ENCODE data around the gene SMPD3. TPM values are rescaled to one million over a fixed set of nuclear protein-coding genes. Genes with fewer than 3 reads are reported as not detected.

Gene SMPD3
- total and polyA plus RNA-seq, 12 donors = 0.03 to 1.2 (median 0.22) TPM; not detected in 1

GRCh38 chr16:68367030-68367429 is 81.3 kb downstream of the SMPD3 start:
- Histone ChIP-seq H3K4me1 (peaks cover 0 to 35% (median 0%) of the 10 kb centered on the region in 9 donors), H3K36me3 (no peaks in the 10 kb centered on the region), H3K4me3 (no peak overlapping the region), H3K9me3 (no peaks in the 10 kb centered on the region), H3K27me3 (peaks cover 0 to 29% (median 14%) of the 10 kb centered on the region in 7 donors), H3K27ac (no peak overlapping the region)
- DNase-seq (no peak), ATAC-seq (peak in 1 of 8 donors; percentile 20)
- peak in 7 of 9 donors; percentile 28 to 61 (median 44) for TF ChIP-seq CTCF (IDR thresholded peaks at IDR 0.05)
- intact Hi-C loops (cut with DNase I) = loop anchor here in 1 of 10 donors (10.0 kb wide), 1 partner anchor 138 kb away; no protein-coding TSS in a partner anchor
- WGBS, 2 donors = 35 to 36% methylated on average over 13 of the region's 13 CpGs

- WGBS, 2 donors = 51 to 54% methylated on average over 8 of the region's 8 CpGs
- ATAC-seq (no peak), DNase-seq (no peak)
- H3K36me3 ChIP-seq = no peaks in the 10 kb centered on the region
- H3K27me3 ChIP-seq = peaks cover 0 to 29% (median 14%) of the 10 kb centered on the region in 7 donors
- H3K9me3 ChIP-seq = no peaks in the 10 kb centered on the region
- H3K4me3 ChIP-seq = no peak overlapping the region
- H3K4me1 ChIP-seq = peaks cover 0 to 35% (median 0%) of the 10 kb centered on the region in 9 donors
- TF ChIP-seq CTCF (IDR thresholded peaks at IDR 0.05) = no peak
- no peak overlapping the region for H3K27ac ChIP-seq
- intact Hi-C loops (cut with DNase I) = loop anchor here in 1 of 10 donors (10.0 kb wide), 1 partner anchor 139 kb away; no protein-coding TSS in a partner anchor
These were observed 82.2 kb downstream of the SMPD3 start for GRCh38 chr16:68366062-68366461.

GRCh38 chr16:68365167-68365817 is 83.0 kb downstream of the SMPD3 start:
- H3K36me3 ChIP-seq = peaks cover 0 to 6% (median 0%) of the 10 kb centered on the region in 9 donors
- peaks cover 0 to 33% (median 0%) of the 10 kb centered on the region in 9 donors for H3K4me1 ChIP-seq
- no peak for TF ChIP-seq CTCF (IDR thresholded peaks at IDR 0.05)
- no peak overlapping the region for H3K27ac ChIP-seq
- WGBS, 2 donors = 43 to 65% methylated on average over 18 of the region's 18 CpGs
- H3K4me3 ChIP-seq = no peak overlapping the region
- peaks cover 0 to 29% (median 14%) of the 10 kb centered on the region in 7 donors for H3K27me3 ChIP-seq
- H3K9me3 ChIP-seq = no peaks in the 10 kb centered on the region
- ATAC-seq (peak in 7 of 8 donors; percentile 4 to 57 (median 18)), DNase-seq (no peak)
- intact Hi-C loops (cut with DNase I) = loop anchor here in 1 of 10 donors (10.0 kb wide), 1 partner anchor 140 kb away; no protein-coding TSS in a partner anchor

- H3K27me3 ChIP-seq = peaks cover 0 to 29% (median 14%) of the 10 kb centered on the region in 7 donors
- no peaks in the 10 kb centered on the region for H3K9me3 ChIP-seq
- H3K4me3 ChIP-seq = no peak overlapping the region
- WGBS, 2 donors = 50 to 57% methylated on average over 14 of the region's 14 CpGs
- peaks cover 0 to 26% (median 0%) of the 10 kb centered on the region in 9 donors for H3K4me1 ChIP-seq
- intact Hi-C loops (cut with DNase I) = loop anchor here in 1 of 10 donors (10.0 kb wide), 1 partner anchor 140 kb away; no protein-coding TSS in a partner anchor
- no peak overlapping the region for H3K27ac ChIP-seq
- DNase-seq (no peak), ATAC-seq (no peak)
- TF ChIP-seq CTCF (IDR thresholded peaks at IDR 0.05) = no peak
- peaks cover 0 to 9% (median 0%) of the 10 kb centered on the region in 9 donors for H3K36me3 ChIP-seq
These were observed 83.7 kb downstream of the SMPD3 start for GRCh38 chr16:68364561-68364998.
